B cell (primary cell): ENCODE measurements around the gene OPN4.

Experiments
- EZH2 ChIP-seq: IDR thresholded peaks from 2 replicates; pipeline ENCODE4 v1.6.1; 2012; ENCODE audit warnings: borderline replicate concordance, low read depth, mild to moderate bottlenecking, moderate library complexity, low read length; ENCODE audit not compliant: insufficient read depth, poor library complexity, severe bottlenecking
- TF ChIP-seq, protein P1 (sequence below): fragments of 200-600 bp; IDR thresholded peaks from one replicate; pipeline ENCODE4 v1.8.0; 2022; ENCODE audit warnings: antibody characterized with exemption, mild to moderate bottlenecking

DNA sequence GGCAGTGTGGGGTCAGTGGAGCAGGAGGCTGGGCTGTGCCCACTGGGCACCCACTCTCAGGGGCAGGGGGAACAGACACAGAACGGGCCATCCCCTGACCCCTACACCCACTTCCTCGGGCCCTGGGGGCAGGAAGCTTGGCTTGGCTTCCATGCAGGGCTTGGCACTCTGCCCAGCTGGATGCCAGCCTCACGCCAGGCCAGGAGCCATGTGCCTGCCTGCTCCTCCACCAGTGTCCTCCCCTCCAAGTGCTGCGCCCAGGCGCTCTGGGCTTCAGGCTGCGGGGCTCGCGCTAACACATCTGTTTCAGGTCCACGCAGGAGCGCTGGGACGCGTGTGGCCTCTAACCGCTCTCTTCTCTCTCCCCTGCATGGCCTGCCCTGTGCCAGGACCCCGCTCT lies 26.7 kb downstream of the OPN4 start:
- no peak for TF ChIP-seq EZH2
- TF ChIP-seq, protein P1, sequence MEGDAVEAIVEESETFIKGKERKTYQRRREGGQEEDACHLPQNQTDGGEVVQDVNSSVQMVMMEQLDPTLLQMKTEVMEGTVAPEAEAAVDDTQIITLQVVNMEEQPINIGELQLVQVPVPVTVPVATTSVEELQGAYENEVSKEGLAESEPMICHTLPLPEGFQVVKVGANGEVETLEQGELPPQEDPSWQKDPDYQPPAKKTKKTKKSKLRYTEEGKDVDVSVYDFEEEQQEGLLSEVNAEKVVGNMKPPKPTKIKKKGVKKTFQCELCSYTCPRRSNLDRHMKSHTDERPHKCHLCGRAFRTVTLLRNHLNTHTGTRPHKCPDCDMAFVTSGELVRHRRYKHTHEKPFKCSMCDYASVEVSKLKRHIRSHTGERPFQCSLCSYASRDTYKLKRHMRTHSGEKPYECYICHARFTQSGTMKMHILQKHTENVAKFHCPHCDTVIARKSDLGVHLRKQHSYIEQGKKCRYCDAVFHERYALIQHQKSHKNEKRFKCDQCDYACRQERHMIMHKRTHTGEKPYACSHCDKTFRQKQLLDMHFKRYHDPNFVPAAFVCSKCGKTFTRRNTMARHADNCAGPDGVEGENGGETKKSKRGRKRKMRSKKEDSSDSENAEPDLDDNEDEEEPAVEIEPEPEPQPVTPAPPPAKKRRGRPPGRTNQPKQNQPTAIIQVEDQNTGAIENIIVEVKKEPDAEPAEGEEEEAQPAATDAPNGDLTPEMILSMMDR = no peak
